ENCODE data around the gene CCDC184.
A peak's percentile ranks its signal among the peaks of the same experiment; 100 is the strongest.

- TF ChIP-seq POLR2A (IDR thresholded peaks at IDR 0.05; ENCODE audit: low read length): peak; percentile 97
- TF ChIP-seq GATA1 (IDR thresholded peaks at IDR 0.05; ENCODE audit: low read depth, low read length): no peak
Measured at GRCh38 chr12:48197971-48198671, 14.7 kb downstream of the CCDC184 start.
